Subcutaneous adipose tissue (tissue), 4 donors: ENCODE results near the gene PACSIN3. TPM values are rescaled to one million over a fixed set of nuclear protein-coding genes. Genes with fewer than 3 reads are reported as not detected.

Experiments
- total RNA-seq, 4 donors: library from RNA; depleted of rRNA; stranded (reverse); fragments of >200 nt; gene quantifications; one replicate each; pipeline ENCODE4 v1.1.0, GENCODE V29; 2016
- TF ChIP-seq, protein P1 (sequence below): fragments of 450-650 bp; IDR thresholded peaks from one replicate; pipeline ENCODE4 v1.5.1; 2016; ENCODE audit warnings: low read depth, mild to moderate bottlenecking, control low read depth, antibody characterized with exemption, moderate library complexity

Gene PACSIN3
- total RNA-seq, 4 donors from 2014 or later: 5.4 to 33.5 (median 9.7) TPM

DNA sequence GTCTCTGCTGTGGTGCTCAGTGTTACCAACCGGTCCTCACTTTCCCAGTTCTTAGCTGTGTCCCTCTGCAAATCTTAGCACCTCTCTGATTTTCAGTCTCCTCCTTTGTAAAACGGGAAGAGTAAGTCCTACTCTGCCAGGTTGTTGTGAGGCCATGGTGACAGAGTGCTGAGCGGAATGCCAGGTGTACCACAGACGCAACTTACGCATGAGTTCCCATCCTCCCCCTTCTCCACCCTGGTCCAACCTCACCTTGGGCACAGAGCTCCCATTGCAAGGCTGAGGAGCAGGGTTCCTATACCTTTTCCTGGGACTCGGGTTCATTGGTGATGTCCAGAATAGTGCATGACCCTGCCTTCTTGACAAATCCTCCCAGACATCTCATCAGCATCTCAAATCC lies 21.2 kb upstream of the PACSIN3 start:
- TF ChIP-seq, protein P1, sequence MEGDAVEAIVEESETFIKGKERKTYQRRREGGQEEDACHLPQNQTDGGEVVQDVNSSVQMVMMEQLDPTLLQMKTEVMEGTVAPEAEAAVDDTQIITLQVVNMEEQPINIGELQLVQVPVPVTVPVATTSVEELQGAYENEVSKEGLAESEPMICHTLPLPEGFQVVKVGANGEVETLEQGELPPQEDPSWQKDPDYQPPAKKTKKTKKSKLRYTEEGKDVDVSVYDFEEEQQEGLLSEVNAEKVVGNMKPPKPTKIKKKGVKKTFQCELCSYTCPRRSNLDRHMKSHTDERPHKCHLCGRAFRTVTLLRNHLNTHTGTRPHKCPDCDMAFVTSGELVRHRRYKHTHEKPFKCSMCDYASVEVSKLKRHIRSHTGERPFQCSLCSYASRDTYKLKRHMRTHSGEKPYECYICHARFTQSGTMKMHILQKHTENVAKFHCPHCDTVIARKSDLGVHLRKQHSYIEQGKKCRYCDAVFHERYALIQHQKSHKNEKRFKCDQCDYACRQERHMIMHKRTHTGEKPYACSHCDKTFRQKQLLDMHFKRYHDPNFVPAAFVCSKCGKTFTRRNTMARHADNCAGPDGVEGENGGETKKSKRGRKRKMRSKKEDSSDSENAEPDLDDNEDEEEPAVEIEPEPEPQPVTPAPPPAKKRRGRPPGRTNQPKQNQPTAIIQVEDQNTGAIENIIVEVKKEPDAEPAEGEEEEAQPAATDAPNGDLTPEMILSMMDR: no peak

DNA sequence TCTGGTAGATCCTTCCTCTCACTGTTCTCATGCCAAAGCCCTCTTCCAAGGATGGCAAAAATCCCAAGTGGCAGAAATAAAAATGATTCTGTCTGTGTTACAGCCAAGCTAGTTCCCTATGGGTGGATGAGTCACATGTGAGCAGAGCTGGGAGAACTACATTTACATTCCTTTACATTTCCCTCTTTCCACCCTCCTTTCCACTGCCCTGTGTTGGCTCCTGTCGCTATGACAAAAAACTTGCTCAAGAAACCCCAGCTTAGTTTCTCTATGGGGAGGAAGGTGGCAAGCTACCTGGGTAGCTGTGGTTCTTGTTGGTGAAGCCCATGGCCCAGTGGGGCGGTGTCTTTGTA lies 18.4 kb upstream of the PACSIN3 start:
- TF ChIP-seq, protein P1: no peak

- TF ChIP-seq, protein P1: no peak
These were observed 16.3 kb upstream of the PACSIN3 start for GRCh38 chr11:47202576-47202975.

- TF ChIP-seq, protein P1: no peak
These were observed 14.8 kb upstream of the PACSIN3 start for GRCh38 chr11:47201015-47201414.

GRCh38 chr11:47192111-47192510 lies 5.9 kb upstream of the PACSIN3 start:
- TF ChIP-seq, protein P1: no peak

DNA sequence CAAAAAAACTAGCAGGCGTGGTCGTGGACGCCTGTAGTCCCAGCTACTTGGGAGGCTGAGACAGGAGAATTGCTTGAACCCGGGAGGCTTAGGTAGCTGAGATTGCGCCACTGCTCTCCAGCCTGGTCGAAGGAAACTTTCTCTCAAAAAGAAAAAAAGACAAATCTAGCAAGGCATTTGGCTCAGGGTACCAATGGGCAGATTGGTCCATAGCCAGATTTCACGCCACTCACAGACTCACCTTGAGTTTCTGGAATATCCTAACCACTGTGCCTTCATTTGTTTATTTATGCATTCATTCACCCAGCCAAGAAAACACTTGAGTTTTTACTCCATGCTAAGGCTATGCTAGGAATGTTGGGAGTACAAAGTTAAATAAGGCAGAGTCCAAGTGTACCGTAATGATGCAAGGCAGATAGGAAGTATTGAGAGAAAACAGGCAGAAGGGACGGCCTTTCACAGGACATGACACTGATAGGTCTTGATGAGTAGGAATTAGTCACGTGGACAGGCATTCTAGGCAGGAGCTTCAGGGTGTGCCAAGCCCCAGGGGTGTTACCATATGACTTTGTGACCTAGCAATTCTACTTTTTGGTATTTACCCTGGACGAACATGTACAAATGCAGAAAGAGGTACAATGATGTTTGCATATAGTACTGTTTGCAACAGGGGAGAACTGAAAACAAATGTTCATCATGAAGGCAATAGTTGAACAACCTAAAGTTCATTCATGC lies 3.0 kb upstream of the PACSIN3 start:
- TF ChIP-seq, protein P1: no peak

DNA sequence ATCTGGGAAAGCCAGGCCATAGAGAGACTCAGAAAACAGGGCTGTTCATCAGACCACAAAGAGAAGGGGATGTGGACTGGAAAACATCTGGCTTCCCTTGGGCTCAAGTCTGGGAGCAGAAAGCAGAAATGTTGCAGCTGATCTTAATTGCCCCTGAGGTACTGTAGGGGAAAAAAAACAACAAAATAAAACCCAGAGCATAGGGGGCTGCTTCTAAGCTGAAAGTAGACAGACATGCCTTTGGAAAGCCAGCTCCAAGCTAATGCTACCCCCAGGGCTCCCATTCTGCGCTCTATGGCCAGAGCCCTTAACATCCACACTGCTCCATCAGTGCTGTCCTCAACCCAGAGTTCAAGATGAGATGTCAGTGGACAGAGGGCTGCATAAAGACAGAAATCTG lies 2.0 kb upstream of the PACSIN3 start:
- TF ChIP-seq, protein P1: no peak
